HepG2 (cell line): ENCODE measurements around the gene TREH. TPM values are rescaled to one million over a fixed set of nuclear protein-coding genes. Genes with fewer than 3 reads are reported as not detected.
A peak's percentile ranks its signal among the peaks of the same experiment; 100 is the strongest.

Source experiments
- ETV5 ChIP-seq: IDR thresholded peaks from 2 replicates; pipeline ENCODE4 v1.6.1; 2018; ENCODE audit warnings: missing biosample characterization, missing genetic modification reagents, inconsistent platforms, borderline replicate concordance
- HDAC1 ChIP-seq: sonication (generic); formaldehyde crosslinking; IDR thresholded peaks from 2 replicates; pipeline ENCODE4 v1.5.1; 2020; ENCODE audit warnings: mild to moderate bottlenecking, missing genetic modification reagents
- MIER3 ChIP-seq: IDR thresholded peaks from 2 replicates; pipeline ENCODE4 v1.6.1; 2016; ENCODE audit warnings: missing compliant biosample characterization, borderline replicate concordance
- NR2F2 ChIP-seq: IDR thresholded peaks from 2 replicates; pipeline ENCODE4 v1.6.1; 2012; ENCODE audit warnings: low read depth, inconsistent platforms, borderline replicate concordance
- ZFX ChIP-seq: sonication (generic); formaldehyde crosslinking; IDR thresholded peaks from 2 replicates; pipeline ENCODE4 v1.4.0; 2020; ENCODE audit warnings: mild to moderate bottlenecking, low read depth, missing genetic modification reagents, moderate library complexity
- ZNF446 ChIP-seq: sonication (generic); formaldehyde crosslinking; IDR thresholded peaks from 2 replicates; pipeline ENCODE4 v1.5.0; 2020; ENCODE audit warnings: mild to moderate bottlenecking, missing genetic modification reagents
- polyA plus RNA-seq, 8 experiments: library from polyadenylated mRNA; depleted of rRNA in 3 of 8; stranded (reverse) in 7 of 8; unstranded in 1 of 8; fragments of >200 nt; fragmentation: Illumina TruSeq in 4 of 8; extraction: Trizol in 4 of 8; gene quantifications; 2 replicates each; pipeline versions ENCODE4 v1.2.1 to v1.2.3, GENCODE V29; 2011 to 2016; ENCODE audit warnings: low read depth in 4 of 8, missing spikeins in 1 of 8, mixed read lengths in 1 of 8; ENCODE audit not compliant: insufficient read depth in 1 of 8
- total RNA-seq, 5 experiments: library from RNA; depleted of rRNA; stranded (reverse); fragments of >200 nt; fragmentation: Illumina TruSeq; extraction: Trizol; gene quantifications; 2 replicates each; pipeline ENCODE4 v1.2.3, GENCODE V29; 2016; ENCODE audit warnings: low read depth in 1 of 5
- TF ChIP-seq, protein P1 (sequence below): sonication (generic); formaldehyde crosslinking; IDR thresholded peaks from 2 replicates; pipeline ENCODE4 v1.4.0; 2020; ENCODE audit warnings: missing genetic modification reagents
- TF ChIP-seq, protein P2 (sequence below): sonication (generic); formaldehyde crosslinking; conservative IDR thresholded peaks from 2 replicates; pipeline ENCODE4 v1.4.0; 2020; ENCODE audit warnings: mild to moderate bottlenecking, missing genetic modification reagents, moderate library complexity
- TF ChIP-seq, protein P3 (sequence below): sonication (generic); formaldehyde crosslinking; IDR thresholded peaks from 2 replicates; pipeline ENCODE4 v1.4.0; 2020; ENCODE audit warnings: missing genetic modification reagents
- TF ChIP-seq, protein P4 (sequence below): sonication (generic); formaldehyde crosslinking; IDR thresholded peaks from 2 replicates; pipeline ENCODE4 v1.8.0; 2022; ENCODE audit warnings: missing genetic modification reagents, mild to moderate bottlenecking, moderate library complexity, borderline replicate concordance
- TF ChIP-seq, protein P5 (sequence below), 2 experiments: IDR thresholded peaks; 2 replicates each; pipeline ENCODE4 v1.6.1; 2011 to 2012; ENCODE audit warnings: low read length in 2 of 2, borderline replicate concordance in 1 of 2, low read depth in 1 of 2, mild to moderate bottlenecking in 1 of 2, moderate library complexity in 1 of 2

The TREH gene
- total and polyA plus RNA-seq, 2 of the 13 experiments (the other 11 are each of a cell fraction or from before 2014, with no cell fraction given), result 0.53 to 0.86 TPM

DNA sequence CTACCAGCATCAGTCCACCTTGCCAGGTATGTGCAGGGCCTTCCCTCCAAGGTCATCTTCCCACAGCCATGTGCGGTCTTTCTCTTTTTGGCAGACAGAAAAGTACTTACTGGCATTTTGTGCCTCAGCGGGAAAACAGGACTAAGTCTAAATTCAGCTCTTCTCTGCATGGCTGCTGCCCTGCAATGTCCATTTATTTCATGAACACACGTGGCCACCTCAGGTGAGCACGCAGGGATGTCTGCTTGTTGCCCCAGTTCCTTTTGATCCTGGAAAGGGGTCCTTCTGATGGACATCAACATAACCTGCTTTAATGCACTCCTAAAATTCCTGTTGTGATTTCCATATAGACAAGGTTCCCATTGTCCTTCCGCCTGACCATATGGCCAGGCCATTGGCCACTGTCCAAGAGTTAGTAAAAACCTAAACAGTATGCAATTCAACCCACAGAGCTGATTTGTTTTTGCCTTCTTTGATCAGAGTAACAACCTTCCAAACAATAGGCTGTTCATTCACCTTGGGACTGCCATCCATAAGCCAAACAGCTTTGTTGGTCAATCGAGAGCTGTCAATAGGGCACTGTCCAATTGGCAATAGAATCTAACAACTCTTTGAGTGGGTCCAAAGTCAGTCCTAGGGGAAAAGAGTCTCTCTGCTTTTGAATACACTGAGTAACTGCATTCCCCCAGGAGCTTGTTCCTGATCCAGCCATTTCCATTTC lies 5.9 kb downstream of the TREH start (continued):
- TF ChIP-seq, protein P1, sequence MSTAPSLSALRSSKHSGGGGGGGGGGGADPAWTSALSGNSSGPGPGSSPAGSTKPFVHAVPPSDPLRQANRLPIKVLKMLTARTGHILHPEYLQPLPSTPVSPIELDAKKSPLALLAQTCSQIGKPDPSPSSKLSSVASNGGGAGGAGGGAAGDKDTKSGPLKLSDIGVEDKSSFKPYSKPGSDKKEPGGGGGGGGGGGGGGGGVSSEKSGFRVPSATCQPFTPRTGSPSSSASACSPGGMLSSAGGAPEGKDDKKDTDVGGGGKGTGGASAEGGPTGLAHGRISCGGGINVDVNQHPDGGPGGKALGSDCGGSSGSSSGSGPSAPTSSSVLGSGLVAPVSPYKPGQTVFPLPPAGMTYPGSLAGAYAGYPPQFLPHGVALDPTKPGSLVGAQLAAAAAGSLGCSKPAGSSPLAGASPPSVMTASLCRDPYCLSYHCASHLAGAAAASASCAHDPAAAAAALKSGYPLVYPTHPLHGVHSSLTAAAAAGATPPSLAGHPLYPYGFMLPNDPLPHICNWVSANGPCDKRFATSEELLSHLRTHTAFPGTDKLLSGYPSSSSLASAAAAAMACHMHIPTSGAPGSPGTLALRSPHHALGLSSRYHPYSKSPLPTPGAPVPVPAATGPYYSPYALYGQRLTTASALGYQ (CRISPR knock-in tag), result peak; percentile 91
- TF ChIP-seq ZNF446 (CRISPR knock-in tag) (0 out of 2 replicates have a peak, but pooled peaks have one; percentile 16), NR2F2 (peak; percentile 82; the same call in 1 of the 2 replicates), ETV5 (CRISPR knock-in tag) (peak; percentile 64; the same call in 1 of the 2 replicates), MIER3 (CRISPR knock-in tag) (no peak), HDAC1 (CRISPR knock-in tag) (peak; percentile 71; the same call in 1 of the 2 replicates), ZFX (peak; percentile 56)
- TF ChIP-seq, protein P2, sequence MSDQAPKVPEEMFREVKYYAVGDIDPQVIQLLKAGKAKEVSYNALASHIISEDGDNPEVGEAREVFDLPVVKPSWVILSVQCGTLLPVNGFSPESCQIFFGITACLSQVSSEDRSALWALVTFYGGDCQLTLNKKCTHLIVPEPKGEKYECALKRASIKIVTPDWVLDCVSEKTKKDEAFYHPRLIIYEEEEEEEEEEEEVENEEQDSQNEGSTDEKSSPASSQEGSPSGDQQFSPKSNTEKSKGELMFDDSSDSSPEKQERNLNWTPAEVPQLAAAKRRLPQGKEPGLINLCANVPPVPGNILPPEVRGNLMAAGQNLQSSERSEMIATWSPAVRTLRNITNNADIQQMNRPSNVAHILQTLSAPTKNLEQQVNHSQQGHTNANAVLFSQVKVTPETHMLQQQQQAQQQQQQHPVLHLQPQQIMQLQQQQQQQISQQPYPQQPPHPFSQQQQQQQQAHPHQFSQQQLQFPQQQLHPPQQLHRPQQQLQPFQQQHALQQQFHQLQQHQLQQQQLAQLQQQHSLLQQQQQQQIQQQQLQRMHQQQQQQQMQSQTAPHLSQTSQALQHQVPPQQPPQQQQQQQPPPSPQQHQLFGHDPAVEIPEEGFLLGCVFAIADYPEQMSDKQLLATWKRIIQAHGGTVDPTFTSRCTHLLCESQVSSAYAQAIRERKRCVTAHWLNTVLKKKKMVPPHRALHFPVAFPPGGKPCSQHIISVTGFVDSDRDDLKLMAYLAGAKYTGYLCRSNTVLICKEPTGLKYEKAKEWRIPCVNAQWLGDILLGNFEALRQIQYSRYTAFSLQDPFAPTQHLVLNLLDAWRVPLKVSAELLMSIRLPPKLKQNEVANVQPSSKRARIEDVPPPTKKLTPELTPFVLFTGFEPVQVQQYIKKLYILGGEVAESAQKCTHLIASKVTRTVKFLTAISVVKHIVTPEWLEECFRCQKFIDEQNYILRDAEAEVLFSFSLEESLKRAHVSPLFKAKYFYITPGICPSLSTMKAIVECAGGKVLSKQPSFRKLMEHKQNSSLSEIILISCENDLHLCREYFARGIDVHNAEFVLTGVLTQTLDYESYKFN (CRISPR knock-in tag), result peak; percentile 90
- TF ChIP-seq, protein P3, sequence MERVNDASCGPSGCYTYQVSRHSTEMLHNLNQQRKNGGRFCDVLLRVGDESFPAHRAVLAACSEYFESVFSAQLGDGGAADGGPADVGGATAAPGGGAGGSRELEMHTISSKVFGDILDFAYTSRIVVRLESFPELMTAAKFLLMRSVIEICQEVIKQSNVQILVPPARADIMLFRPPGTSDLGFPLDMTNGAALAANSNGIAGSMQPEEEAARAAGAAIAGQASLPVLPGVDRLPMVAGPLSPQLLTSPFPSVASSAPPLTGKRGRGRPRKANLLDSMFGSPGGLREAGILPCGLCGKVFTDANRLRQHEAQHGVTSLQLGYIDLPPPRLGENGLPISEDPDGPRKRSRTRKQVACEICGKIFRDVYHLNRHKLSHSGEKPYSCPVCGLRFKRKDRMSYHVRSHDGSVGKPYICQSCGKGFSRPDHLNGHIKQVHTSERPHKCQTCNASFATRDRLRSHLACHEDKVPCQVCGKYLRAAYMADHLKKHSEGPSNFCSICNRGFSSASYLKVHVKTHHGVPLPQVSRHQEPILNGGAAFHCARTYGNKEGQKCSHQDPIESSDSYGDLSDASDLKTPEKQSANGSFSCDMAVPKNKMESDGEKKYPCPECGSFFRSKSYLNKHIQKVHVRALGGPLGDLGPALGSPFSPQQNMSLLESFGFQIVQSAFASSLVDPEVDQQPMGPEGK (CRISPR knock-in tag), result peak; percentile 38; the same call in 1 of the 2 replicates
- TF ChIP-seq, protein P4, sequence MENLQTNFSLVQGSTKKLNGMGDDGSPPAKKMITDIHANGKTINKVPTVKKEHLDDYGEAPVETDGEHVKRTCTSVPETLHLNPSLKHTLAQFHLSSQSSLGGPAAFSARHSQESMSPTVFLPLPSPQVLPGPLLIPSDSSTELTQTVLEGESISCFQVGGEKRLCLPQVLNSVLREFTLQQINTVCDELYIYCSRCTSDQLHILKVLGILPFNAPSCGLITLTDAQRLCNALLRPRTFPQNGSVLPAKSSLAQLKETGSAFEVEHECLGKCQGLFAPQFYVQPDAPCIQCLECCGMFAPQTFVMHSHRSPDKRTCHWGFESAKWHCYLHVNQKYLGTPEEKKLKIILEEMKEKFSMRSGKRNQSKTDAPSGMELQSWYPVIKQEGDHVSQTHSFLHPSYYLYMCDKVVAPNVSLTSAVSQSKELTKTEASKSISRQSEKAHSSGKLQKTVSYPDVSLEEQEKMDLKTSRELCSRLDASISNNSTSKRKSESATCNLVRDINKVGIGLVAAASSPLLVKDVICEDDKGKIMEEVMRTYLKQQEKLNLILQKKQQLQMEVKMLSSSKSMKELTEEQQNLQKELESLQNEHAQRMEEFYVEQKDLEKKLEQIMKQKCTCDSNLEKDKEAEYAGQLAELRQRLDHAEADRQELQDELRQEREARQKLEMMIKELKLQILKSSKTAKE (CRISPR knock-in tag), result no peak
- TF ChIP-seq, protein P5, sequence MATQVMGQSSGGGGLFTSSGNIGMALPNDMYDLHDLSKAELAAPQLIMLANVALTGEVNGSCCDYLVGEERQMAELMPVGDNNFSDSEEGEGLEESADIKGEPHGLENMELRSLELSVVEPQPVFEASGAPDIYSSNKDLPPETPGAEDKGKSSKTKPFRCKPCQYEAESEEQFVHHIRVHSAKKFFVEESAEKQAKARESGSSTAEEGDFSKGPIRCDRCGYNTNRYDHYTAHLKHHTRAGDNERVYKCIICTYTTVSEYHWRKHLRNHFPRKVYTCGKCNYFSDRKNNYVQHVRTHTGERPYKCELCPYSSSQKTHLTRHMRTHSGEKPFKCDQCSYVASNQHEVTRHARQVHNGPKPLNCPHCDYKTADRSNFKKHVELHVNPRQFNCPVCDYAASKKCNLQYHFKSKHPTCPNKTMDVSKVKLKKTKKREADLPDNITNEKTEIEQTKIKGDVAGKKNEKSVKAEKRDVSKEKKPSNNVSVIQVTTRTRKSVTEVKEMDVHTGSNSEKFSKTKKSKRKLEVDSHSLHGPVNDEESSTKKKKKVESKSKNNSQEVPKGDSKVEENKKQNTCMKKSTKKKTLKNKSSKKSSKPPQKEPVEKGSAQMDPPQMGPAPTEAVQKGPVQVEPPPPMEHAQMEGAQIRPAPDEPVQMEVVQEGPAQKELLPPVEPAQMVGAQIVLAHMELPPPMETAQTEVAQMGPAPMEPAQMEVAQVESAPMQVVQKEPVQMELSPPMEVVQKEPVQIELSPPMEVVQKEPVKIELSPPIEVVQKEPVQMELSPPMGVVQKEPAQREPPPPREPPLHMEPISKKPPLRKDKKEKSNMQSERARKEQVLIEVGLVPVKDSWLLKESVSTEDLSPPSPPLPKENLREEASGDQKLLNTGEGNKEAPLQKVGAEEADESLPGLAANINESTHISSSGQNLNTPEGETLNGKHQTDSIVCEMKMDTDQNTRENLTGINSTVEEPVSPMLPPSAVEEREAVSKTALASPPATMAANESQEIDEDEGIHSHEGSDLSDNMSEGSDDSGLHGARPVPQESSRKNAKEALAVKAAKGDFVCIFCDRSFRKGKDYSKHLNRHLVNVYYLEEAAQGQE (IDR thresholded peaks at IDR 0.05; ENCODE audit: borderline replicate concordance in 1 of 2, low read depth in 1 of 2, low read length in 2 of 2), result peak in 1 of 2 experiments; percentile 72; a peak in 2 of 4 replicates
